Activated naive CD4-positive, alpha-beta T cell treated with anti-CD3 and anti-CD28 coated beads, Interleukin-2, amount 10 ng/mL, durations not matched to agents 7 days and 5 days (primary cell): Measurements from ENCODE around the gene ADAMTS12.
"Not testable (repeated sequence)": the region's sequence is repeated elsewhere in the genome, so short reads cannot be mapped to it uniquely, and the experiment has no call there.

Experiments used
- CTCF ChIA-PET: fragments of 350-600 bp; sonication (Branson Sonifier 250); formaldehyde crosslinking; loops from one replicate; lab custom pipeline; 2021; ENCODE audit warnings: antibody characterized with exemption; lab: Charles Lee
- DNase-seq: peaks from one replicate; pipeline ENCODE4 v3.0.0-alpha.2; 2020
- H3K27ac Mint-ChIP-seq: one replicate; pipeline ENCODE4 v1.8.0; 2021; ENCODE audit warnings: mild to moderate bottlenecking, moderate library complexity, mixed read lengths
- H3K27me3 Mint-ChIP-seq: one replicate; pipeline ENCODE4 v1.8.0; 2021; ENCODE audit warnings: mild to moderate bottlenecking, mixed read lengths
- H3K36me3 Mint-ChIP-seq: one replicate; pipeline ENCODE4 v1.8.0; 2021; ENCODE audit warnings: mixed read lengths
- H3K4me1 Mint-ChIP-seq: one replicate; pipeline ENCODE4 v1.8.0; 2021; ENCODE audit warnings: mixed read lengths
- H3K4me3 Mint-ChIP-seq: one replicate; pipeline ENCODE4 v1.8.0; 2021; ENCODE audit warnings: mild to moderate bottlenecking, moderate library complexity, mixed read lengths
- H3K9me3 Mint-ChIP-seq: one replicate; pipeline ENCODE4 v1.8.0; 2021; ENCODE audit warnings: mixed read lengths

ADAMTS12 gene

GRCh38 chr5:33579152-33579551 lies 312.6 kb downstream of the ADAMTS12 start:
- H3K27me3 Mint-ChIP-seq, result no peaks in the 10 kb centered on the region
- H3K4me1 Mint-ChIP-seq, result no peaks in the 10 kb centered on the region
- H3K27ac Mint-ChIP-seq, result no peak overlapping the region
- H3K9me3 Mint-ChIP-seq, result peaks cover 5% of the 10 kb centered on the region
- CTCF ChIA-PET, result interaction anchor here (1.2 to 2.0 kb wide), 2 partner anchors 10 to 356 kb away, joined by 3 to 6 read pairs; no protein-coding TSS in a partner anchor
- H3K36me3 Mint-ChIP-seq, result no peaks in the 10 kb centered on the region
- H3K4me3 Mint-ChIP-seq, result no peak overlapping the region
- no peak for DNase-seq

GRCh38 chr5:33576726-33577590 lies 314.8 kb downstream of the ADAMTS12 start:
- no peaks in the 10 kb centered on the region for H3K27me3 Mint-ChIP-seq
- H3K27ac Mint-ChIP-seq, result no peak overlapping the region
- H3K36me3 Mint-ChIP-seq, result no peaks in the 10 kb centered on the region
- H3K4me1 Mint-ChIP-seq, result no peaks in the 10 kb centered on the region
- CTCF ChIA-PET, result no interaction called here
- H3K4me3 Mint-ChIP-seq, result no peak overlapping the region
- peaks cover 5% of the 10 kb centered on the region for H3K9me3 Mint-ChIP-seq
- DNase-seq, result no peak

- CTCF ChIA-PET, result no interaction called here
Measured at GRCh38 chr5:33565324-33565723, 326.5 kb downstream of the ADAMTS12 start.

GRCh38 chr5:33563983-33564908 lies 327.5 kb downstream of the ADAMTS12 start:
- no peaks in the 10 kb centered on the region for H3K27me3 Mint-ChIP-seq
- H3K27ac Mint-ChIP-seq, result no peak overlapping the region
- no peak for DNase-seq
- no peaks in the 10 kb centered on the region for H3K4me1 Mint-ChIP-seq
- no peaks in the 10 kb centered on the region for H3K9me3 Mint-ChIP-seq
- H3K4me3 Mint-ChIP-seq, result no peak overlapping the region
- CTCF ChIA-PET, result no interaction called here
- H3K36me3 Mint-ChIP-seq, result no peaks in the 10 kb centered on the region

More at GRCh38 chr5:33565324-33565723, 326.5 kb downstream of the ADAMTS12 start:
- no peaks in the 10 kb centered on the region for H3K36me3 Mint-ChIP-seq
- no peaks in the 10 kb centered on the region for H3K4me1 Mint-ChIP-seq
- H3K27ac Mint-ChIP-seq, result no peak overlapping the region
- no peaks in the 10 kb centered on the region for H3K9me3 Mint-ChIP-seq
- no peak overlapping the region for H3K4me3 Mint-ChIP-seq
- DNase-seq, result no peak
- no peaks in the 10 kb centered on the region for H3K27me3 Mint-ChIP-seq

- CTCF ChIA-PET, result no interaction called here
- Mint-ChIP-seq H3K27ac (no peak overlapping the region), H3K9me3 (no peaks in the 10 kb centered on the region), H3K4me3 (no peak overlapping the region), H3K4me1 (no peaks in the 10 kb centered on the region), H3K27me3 (no peaks in the 10 kb centered on the region), H3K36me3 (no peaks in the 10 kb centered on the region)
- DNase-seq, result no peak
Measured at GRCh38 chr5:33563530-33563929, 328.3 kb downstream of the ADAMTS12 start.

GRCh38 chr5:33558489-33558888 lies 333.3 kb downstream of the ADAMTS12 start:
- CTCF ChIA-PET, result interaction anchor here (1.4 kb wide), 1 partner anchor 374 kb away, joined by 4 read pairs; no protein-coding TSS in a partner anchor
- no peaks in the 10 kb centered on the region for H3K27me3 Mint-ChIP-seq
- no peak overlapping the region for H3K27ac Mint-ChIP-seq
- no peak for DNase-seq
- H3K4me1 Mint-ChIP-seq, result peaks cover 5% of the 10 kb centered on the region
- H3K36me3 Mint-ChIP-seq, result no peaks in the 10 kb centered on the region
- no peak overlapping the region for H3K4me3 Mint-ChIP-seq
- peaks cover 2% of the 10 kb centered on the region for H3K9me3 Mint-ChIP-seq

- H3K27ac Mint-ChIP-seq, result no peak overlapping the region
- CTCF ChIA-PET, result no interaction called here
- DNase-seq, result no peak
- H3K4me3 Mint-ChIP-seq, result no peak overlapping the region
- H3K9me3 Mint-ChIP-seq, result peaks cover 2% of the 10 kb centered on the region
- H3K36me3 Mint-ChIP-seq, result no peaks in the 10 kb centered on the region
- H3K4me1 Mint-ChIP-seq, result peaks cover 5% of the 10 kb centered on the region
- H3K27me3 Mint-ChIP-seq, result no peaks in the 10 kb centered on the region
Measured at GRCh38 chr5:33557605-33558004, 334.2 kb downstream of the ADAMTS12 start.

- Mint-ChIP-seq H3K4me3 (no peak overlapping the region), H3K9me3 (peaks cover 2% of the 10 kb centered on the region), H3K36me3 (no peaks in the 10 kb centered on the region), H3K27ac (no peak overlapping the region), H3K4me1 (peaks cover 5% of the 10 kb centered on the region), H3K27me3 (no peaks in the 10 kb centered on the region)
- no peak for DNase-seq
- CTCF ChIA-PET, result no interaction called here
Measured at GRCh38 chr5:33556330-33557328, 335.2 kb downstream of the ADAMTS12 start.

GRCh38 chr5:33549982-33550567 lies 341.7 kb downstream of the ADAMTS12 start:
- no peaks in the 10 kb centered on the region for H3K4me1 Mint-ChIP-seq

GRCh38 chr5:33539790-33540189 lies 352.0 kb downstream of the ADAMTS12 start:
- H3K4me1 Mint-ChIP-seq, DNase-seq, H3K27ac Mint-ChIP-seq, H3K4me3 Mint-ChIP-seq, H3K9me3 Mint-ChIP-seq, CTCF ChIA-PET, H3K36me3 Mint-ChIP-seq, H3K27me3 Mint-ChIP-seq: not testable (repeated sequence)

More at GRCh38 chr5:33549982-33550567, 341.7 kb downstream of the ADAMTS12 start:
- CTCF ChIA-PET, result no interaction called here
- Mint-ChIP-seq H3K27me3 (peaks cover 10% of the 10 kb centered on the region), H3K36me3 (no peaks in the 10 kb centered on the region), H3K27ac (no peak overlapping the region), H3K9me3 (no peaks in the 10 kb centered on the region), H3K4me3 (no peak overlapping the region)
- DNase-seq, result no peak

- H3K36me3 Mint-ChIP-seq, result no peaks in the 10 kb centered on the region
- H3K4me1 Mint-ChIP-seq, result no peaks in the 10 kb centered on the region
- H3K9me3 Mint-ChIP-seq, result peaks cover 4% of the 10 kb centered on the region
- DNase-seq, result no peak
- CTCF ChIA-PET, result no interaction called here
- H3K27me3 Mint-ChIP-seq, result no peaks in the 10 kb centered on the region
- no peak overlapping the region for H3K27ac Mint-ChIP-seq
- no peak overlapping the region for H3K4me3 Mint-ChIP-seq
Measured at GRCh38 chr5:33539212-33539611, 352.6 kb downstream of the ADAMTS12 start.

- Mint-ChIP-seq H3K36me3 (no peaks in the 10 kb centered on the region), H3K27me3 (no peaks in the 10 kb centered on the region), H3K4me3 (no peak overlapping the region), H3K4me1 (no peaks in the 10 kb centered on the region), H3K9me3 (peaks cover 4% of the 10 kb centered on the region), H3K27ac (no peak overlapping the region)
- DNase-seq, result no peak
- CTCF ChIA-PET, result no interaction called here
Measured at GRCh38 chr5:33538201-33538600, 353.6 kb downstream of the ADAMTS12 start.

- H3K36me3 Mint-ChIP-seq, result no peaks in the 10 kb centered on the region
- H3K9me3 Mint-ChIP-seq, result no peaks in the 10 kb centered on the region
- H3K27ac Mint-ChIP-seq, result no peak overlapping the region
- CTCF ChIA-PET, result no interaction called here
- H3K4me3 Mint-ChIP-seq, result no peak overlapping the region
- no peaks in the 10 kb centered on the region for H3K4me1 Mint-ChIP-seq
- DNase-seq, result no peak
- no peaks in the 10 kb centered on the region for H3K27me3 Mint-ChIP-seq
Measured at GRCh38 chr5:33537240-33537639, 354.6 kb downstream of the ADAMTS12 start.
